Activated CD8-positive, alpha-beta memory T cell treated with anti-CD3 and anti-CD28 coated beads, Interleukin-2, amount 10 ng/mL, durations not matched to agents 7 days and 5 days (primary cell): ENCODE results near the gene METTL1. TPM values are rescaled to one million over a fixed set of nuclear protein-coding genes. Genes with fewer than 3 reads are reported as not detected.

Source experiments
- ATAC-seq: fragments of 150-1000 bp; cut with Tn5 transposase; one replicate; pipeline ENCODE4 v1.10.0; 2021; ENCODE audit warnings: moderate library complexity
- CTCF ChIA-PET: fragments of 350-600 bp; sonication (Branson Sonifier 250); formaldehyde crosslinking; loops from one replicate; lab custom pipeline; 2021; ENCODE audit warnings: antibody characterized with exemption; lab: Charles Lee
- DNase-seq: peaks from one replicate; pipeline ENCODE4 v3.0.0-alpha.2; 2020
- H3K27ac Mint-ChIP-seq: one replicate; pipeline ENCODE4 v1.8.0; 2021; ENCODE audit warnings: mild to moderate bottlenecking, mixed read lengths
- H3K27me3 Mint-ChIP-seq: one replicate; pipeline ENCODE4 v1.8.0; 2021; ENCODE audit warnings: mixed read lengths
- H3K36me3 Mint-ChIP-seq: one replicate; pipeline ENCODE4 v1.8.0; 2021; ENCODE audit warnings: mild to moderate bottlenecking, mixed read lengths
- H3K4me1 Mint-ChIP-seq: one replicate; pipeline ENCODE4 v1.8.0; 2021; ENCODE audit warnings: mixed read lengths
- H3K4me3 Mint-ChIP-seq: one replicate; pipeline ENCODE4 v1.8.0; 2021; ENCODE audit warnings: mild to moderate bottlenecking, moderate library complexity, mixed read lengths
- H3K9me3 Mint-ChIP-seq: one replicate; pipeline ENCODE4 v1.8.0; 2022; ENCODE audit warnings: low read depth, mixed read lengths
- microRNA-seq: library from miRNA; unstranded; fragments of <30 nt; microRNA quantifications from one replicate; pipeline ENCODE4 v1.2.0, GENCODE V29; 2022
- total RNA-seq, 2 experiments: library from RNA; stranded (reverse); gene quantifications; one replicate each; pipeline ENCODE4 v1.2.3, GENCODE V29; 2021

METTL1 gene
- total RNA-seq, 2 experiments from 2014 or later = 22.1 to 32.1 TPM

DNA sequence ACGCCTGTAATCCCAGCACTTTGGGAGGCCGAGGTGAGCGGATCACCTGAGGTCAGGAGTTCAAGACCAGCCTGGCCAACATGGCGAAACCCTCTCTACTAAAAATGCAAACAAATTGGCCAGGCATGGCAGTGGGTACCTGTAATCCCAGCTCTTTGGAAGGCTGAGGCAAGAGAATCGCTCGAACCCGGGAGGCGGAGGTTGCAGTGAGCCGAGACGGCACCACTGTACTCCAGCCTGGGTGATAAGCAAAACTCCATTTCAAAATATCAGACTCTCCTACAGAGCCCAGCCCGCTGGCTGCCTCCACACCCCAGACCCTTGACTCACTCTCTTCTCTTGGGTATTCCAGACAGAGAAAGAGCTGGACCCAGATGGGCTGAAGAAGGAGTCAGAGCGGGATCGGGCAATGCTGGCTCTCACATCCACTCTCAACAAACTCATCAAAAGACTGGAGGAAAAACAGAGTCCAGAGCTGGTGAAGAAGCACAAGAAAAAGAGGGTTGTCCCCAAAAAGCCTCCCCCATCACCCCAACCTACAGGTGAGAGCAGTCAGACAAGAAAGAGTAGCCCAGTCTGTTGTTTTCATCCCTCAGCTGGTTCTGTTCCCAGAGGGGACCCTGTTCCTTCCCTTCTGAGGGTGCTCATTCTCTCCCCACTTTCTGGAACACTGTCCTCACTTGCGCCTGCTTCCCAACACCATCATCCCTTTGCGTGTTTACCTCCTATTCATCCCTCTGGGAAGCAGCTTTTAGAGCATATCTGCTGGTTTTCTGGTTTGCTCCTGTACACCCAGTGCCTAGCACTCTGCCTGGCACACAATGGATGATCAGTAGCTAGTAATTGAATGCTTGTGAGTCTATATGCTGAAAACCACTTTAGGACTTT is 53.0 kb downstream of the METTL1 start:
- ATAC-seq (no peak), DNase-seq (no peak)
- no peaks in the 10 kb centered on the region for H3K9me3 Mint-ChIP-seq
- peaks cover 21% of the 10 kb centered on the region for H3K36me3 Mint-ChIP-seq
- no peak overlapping the region for H3K4me3 Mint-ChIP-seq
- H3K27me3 Mint-ChIP-seq = no peaks in the 10 kb centered on the region
- CTCF ChIA-PET = interaction anchor here (1.2 to 1.5 kb wide), 4 partner anchors 13 to 135 kb away, joined by 3 to 4 read pairs (median 3); no protein-coding TSS in a partner anchor
- peak overlapping the region; percentile 12 for H3K27ac Mint-ChIP-seq
- no peaks in the 10 kb centered on the region for H3K4me1 Mint-ChIP-seq

Small RNAs within 50 kb of the gene (microRNA-seq; reads per million reads assigned to microRNA genes)
- not detected for gene MIR6759

Other genes with a start within 250 kb of the METTL1 start
- 10 to 100 TPM; 80.9 to 85.4 TPM for gene MBD6, start 249.3 kb downstream of the METTL1 start, total RNA-seq
- 10 to 100 TPM; 90.8 to 99.0 TPM for gene DCTN2, start 224.9 kb downstream of the METTL1 start, total RNA-seq
- 1 to 10 TPM; 1.9 to 2.1 TPM for gene KIF5A, start 222.1 kb downstream of the METTL1 start, total RNA-seq
- gene PIP4K2C, start 180.9 kb downstream of the METTL1 start, total RNA-seq = 10 to 100 TPM; 21.4 to 22.2 TPM
- 10 to 100 TPM; 20.8 to 21.2 TPM for gene DTX3, start 167.3 kb downstream of the METTL1 start, total RNA-seq
- gene ARHGEF25, start 160.7 kb downstream of the METTL1 start, total RNA-seq = under 1 TPM; 0.70 to 0.84 TPM
- 1 to 10 TPM; 2.4 to 8.2 TPM for gene B4GALNT1, start 138.9 kb downstream of the METTL1 start, total RNA-seq
- gene OS9, start 78.0 kb downstream of the METTL1 start, total RNA-seq = 100 to 1,000 TPM; 117 to 123 TPM
- gene AGAP2, start 33.4 kb downstream of the METTL1 start, total RNA-seq = 10 to 100 TPM; 70.7 to 72.7 TPM
- 10 to 100 TPM in 1 of 2 experiments, 1 to 10 TPM in 1; 10.0 to 19.4 TPM for gene TSPAN31, start 27.1 kb downstream of the METTL1 start, total RNA-seq
- 100 to 1,000 TPM; 127 to 167 TPM for gene CDK4, start 19.8 kb downstream of the METTL1 start, total RNA-seq
- gene MARCHF9, start 17.0 kb downstream of the METTL1 start, total RNA-seq = 10 to 100 TPM; 21.0 to 24.9 TPM
- gene CYP27B1, start 5.0 kb downstream of the METTL1 start, total RNA-seq = 1 to 10 TPM; 4.5 to 5.4 TPM
- 1 to 10 TPM; 3.9 to 4.1 TPM for gene EEF1AKMT3, start 509 bp upstream of the METTL1 start, total RNA-seq
- gene TSFM, start 10.7 kb upstream of the METTL1 start, total RNA-seq = 10 to 100 TPM; 32.2 to 45.8 TPM
- 1 to 10 TPM in 1 of 2 experiments, under 1 TPM in 1; 0.79 to 2.0 TPM for gene AVIL, start 46.6 kb upstream of the METTL1 start, total RNA-seq
- 100 to 1,000 TPM in 1 of 2 experiments, 10 to 100 TPM in 1; 76.2 to 103 TPM for gene CTDSP2, start 74.6 kb upstream of the METTL1 start, total RNA-seq
- gene ATP23, start 169.5 kb upstream of the METTL1 start, total RNA-seq = 10 to 100 TPM; 14.8 to 21.0 TPM